ENCODE measurements around the gene DNASE2. TPM values are rescaled to one million over a fixed set of nuclear protein-coding genes. Genes with fewer than 3 reads are reported as not detected.
A peak's percentile ranks its signal among the peaks of the same experiment; 100 is the strongest.
"Not testable (repeated sequence)": the region's sequence is repeated elsewhere in the genome, so short reads cannot be mapped to it uniquely, and the experiment has no call there.

Gene DNASE2
- polyA plus RNA-seq, 2 donors: 7.8 to 15.9 TPM

- Histone ChIP-seq H3K4me1 (ENCODE audit: control insufficient read depth in 2 of 2, insufficient read depth in 2 of 2, low read length in 1 of 2) (peaks cover 0 to 13% of the 10 kb centered on the region in 2 donors), H3K4me3 (ENCODE audit: low read depth in 1 of 2, low read length in 2 of 2) (peak overlapping the region; percentile 21 to 23), H3K27me3 (ENCODE audit: control insufficient read depth in 1 of 2, insufficient read depth in 2 of 2, low read length in 2 of 2) (no peaks in the 10 kb centered on the region), H3K9me3 (ENCODE audit: control insufficient read depth in 2 of 2, insufficient read depth in 1 of 2, low read depth in 1 of 2, low read length in 1 of 2) (no peaks in the 10 kb centered on the region), H3K27ac (ENCODE audit: low read depth in 2 of 2, low read length in 1 of 2) (peak overlapping the region; percentile 89 to 93), H3K36me3 (ENCODE audit: control insufficient read depth in 2 of 2, insufficient read depth in 2 of 2, low read length in 1 of 2) (no peaks in the 10 kb centered on the region)
- WGBS, 2 donors: 13 to 16% methylated on average over 22 of the region's 22 CpGs
Measured at GRCh38 chr19:12913011-12913561, 31.8 kb upstream of the DNASE2 start.

GRCh38 chr19:12912571-12912970, 31.3 kb upstream of the DNASE2 start:
- Histone ChIP-seq H3K4me1 (ENCODE audit: control insufficient read depth in 2 of 2, insufficient read depth in 2 of 2, low read length in 1 of 2) (peaks cover 0 to 13% of the 10 kb centered on the region in 2 donors), H3K27ac (ENCODE audit: low read depth in 2 of 2, low read length in 1 of 2) (peak overlapping the region; percentile 89 to 93), H3K36me3 (ENCODE audit: control insufficient read depth in 2 of 2, insufficient read depth in 2 of 2, low read length in 1 of 2) (no peaks in the 10 kb centered on the region), H3K4me3 (ENCODE audit: low read depth in 1 of 2, low read length in 2 of 2) (peak overlapping the region in 1 of 2 donors; percentile 23), H3K27me3 (ENCODE audit: control insufficient read depth in 1 of 2, insufficient read depth in 2 of 2, low read length in 2 of 2) (no peaks in the 10 kb centered on the region), H3K9me3 (ENCODE audit: control insufficient read depth in 2 of 2, insufficient read depth in 1 of 2, low read depth in 1 of 2, low read length in 1 of 2) (no peaks in the 10 kb centered on the region)
- 33 to 37% methylated on average over 4 of the region's 4 CpGs for WGBS, 2 donors

GRCh38 chr19:12907166-12907565, 25.9 kb upstream of the DNASE2 start:
- no peaks in the 10 kb centered on the region for H3K36me3 ChIP-seq (ENCODE audit: control insufficient read depth in 2 of 2, insufficient read depth in 2 of 2, low read length in 1 of 2)
- no peak overlapping the region for H3K27ac ChIP-seq (ENCODE audit: low read depth in 2 of 2, low read length in 1 of 2)
- no peaks in the 10 kb centered on the region for H3K27me3 ChIP-seq (ENCODE audit: control insufficient read depth in 1 of 2, insufficient read depth in 2 of 2, low read length in 2 of 2)
- 87 to 88% methylated on average over 9 of the region's 9 CpGs for WGBS, 2 donors
- no peaks in the 10 kb centered on the region for H3K9me3 ChIP-seq (ENCODE audit: control insufficient read depth in 2 of 2, insufficient read depth in 1 of 2, low read depth in 1 of 2, low read length in 1 of 2)
- no peak overlapping the region for H3K4me3 ChIP-seq (ENCODE audit: low read depth in 1 of 2, low read length in 2 of 2)
- no peaks in the 10 kb centered on the region for H3K4me1 ChIP-seq (ENCODE audit: control insufficient read depth in 2 of 2, insufficient read depth in 2 of 2, low read length in 1 of 2)

GRCh38 chr19:12899891-12900518, 18.8 kb upstream of the DNASE2 start:
- Histone ChIP-seq H3K4me3 (ENCODE audit: low read depth in 1 of 2, low read length in 2 of 2) (no peak overlapping the region), H3K27me3 (ENCODE audit: control insufficient read depth in 1 of 2, insufficient read depth in 2 of 2, low read length in 2 of 2) (no peaks in the 10 kb centered on the region), H3K9me3 (ENCODE audit: control insufficient read depth in 2 of 2, insufficient read depth in 1 of 2, low read depth in 1 of 2, low read length in 1 of 2) (no peaks in the 10 kb centered on the region)

GRCh38 chr19:12896460-12896859, 15.2 kb upstream of the DNASE2 start:
- H3K36me3 ChIP-seq (ENCODE audit: control insufficient read depth in 2 of 2, insufficient read depth in 2 of 2, low read length in 1 of 2): peaks cover 4 to 30% of the 10 kb centered on the region in 2 donors
- H3K4me3 ChIP-seq (ENCODE audit: low read depth in 1 of 2, low read length in 2 of 2): no peak overlapping the region
- H3K9me3 ChIP-seq (ENCODE audit: control insufficient read depth in 2 of 2, insufficient read depth in 1 of 2, low read depth in 1 of 2, low read length in 1 of 2): no peaks in the 10 kb centered on the region
- WGBS, 2 donors: 93 to 96% methylated on average over 17 of the region's 17 CpGs
- H3K27me3 ChIP-seq (ENCODE audit: control insufficient read depth in 1 of 2, insufficient read depth in 2 of 2, low read length in 2 of 2): no peaks in the 10 kb centered on the region
- peaks cover 2 to 8% of the 10 kb centered on the region in 2 donors for H3K4me1 ChIP-seq (ENCODE audit: control insufficient read depth in 2 of 2, insufficient read depth in 2 of 2, low read length in 1 of 2)
- H3K27ac ChIP-seq (ENCODE audit: low read depth in 2 of 2, low read length in 1 of 2): no peak overlapping the region

More at GRCh38 chr19:12899891-12900518, 18.8 kb upstream of the DNASE2 start:
- Histone ChIP-seq H3K27ac (ENCODE audit: low read depth in 2 of 2, low read length in 1 of 2) (no peak overlapping the region), H3K36me3 (ENCODE audit: control insufficient read depth in 2 of 2, insufficient read depth in 2 of 2, low read length in 1 of 2) (peaks cover 4 to 21% of the 10 kb centered on the region in 2 donors), H3K4me1 (ENCODE audit: control insufficient read depth in 2 of 2, insufficient read depth in 2 of 2, low read length in 1 of 2) (no peaks in the 10 kb centered on the region)
- 82% methylated on average over 10 of the region's 10 CpGs for WGBS, 2 donors

- Histone ChIP-seq H3K27me3 (ENCODE audit: control insufficient read depth in 1 of 2, insufficient read depth in 2 of 2, low read length in 2 of 2) (no peaks in the 10 kb centered on the region), H3K9me3 (ENCODE audit: control insufficient read depth in 2 of 2, insufficient read depth in 1 of 2, low read depth in 1 of 2, low read length in 1 of 2) (no peaks in the 10 kb centered on the region), H3K27ac (ENCODE audit: low read depth in 2 of 2, low read length in 1 of 2) (no peak overlapping the region), H3K4me1 (ENCODE audit: control insufficient read depth in 2 of 2, insufficient read depth in 2 of 2, low read length in 1 of 2) (peaks cover 2 to 11% of the 10 kb centered on the region in 2 donors), H3K4me3 (ENCODE audit: low read depth in 1 of 2, low read length in 2 of 2) (no peak overlapping the region), H3K36me3 (ENCODE audit: control insufficient read depth in 2 of 2, insufficient read depth in 2 of 2, low read length in 1 of 2) (peaks cover 4 to 28% of the 10 kb centered on the region in 2 donors)
- WGBS, 2 donors: 94 to 96% methylated on average over 5 of the region's 5 CpGs
Measured at GRCh38 chr19:12893582-12893981, 12.3 kb upstream of the DNASE2 start.

- peaks cover 4 to 18% of the 10 kb centered on the region in 2 donors for H3K36me3 ChIP-seq (ENCODE audit: control insufficient read depth in 2 of 2, insufficient read depth in 2 of 2, low read length in 1 of 2)
- H3K27ac ChIP-seq (ENCODE audit: low read depth in 2 of 2, low read length in 1 of 2): peak overlapping the region in 1 of 2 donors; percentile 90
- H3K4me3 ChIP-seq (ENCODE audit: low read depth in 1 of 2, low read length in 2 of 2): peak overlapping the region; percentile 83 to 94
- WGBS, 2 donors: 4 to 9% methylated on average over 26 of the region's 26 CpGs
- H3K9me3 ChIP-seq (ENCODE audit: control insufficient read depth in 2 of 2, insufficient read depth in 1 of 2, low read depth in 1 of 2, low read length in 1 of 2): no peaks in the 10 kb centered on the region
- no peaks in the 10 kb centered on the region for H3K27me3 ChIP-seq (ENCODE audit: control insufficient read depth in 1 of 2, insufficient read depth in 2 of 2, low read length in 2 of 2)
- peaks cover 2 to 11% of the 10 kb centered on the region in 2 donors for H3K4me1 ChIP-seq (ENCODE audit: control insufficient read depth in 2 of 2, insufficient read depth in 2 of 2, low read length in 1 of 2)
Measured at GRCh38 chr19:12891553-12892021, 10.3 kb upstream of the DNASE2 start.

GRCh38 chr19:12890787-12891552, 9.7 kb upstream of the DNASE2 start, which contains the start of gene GCDH:
Gene GCDH, plus strand, starts transcription at chr19:12891160. Its CDS starts 145 bp downstream, at chr19:12891305.
- WGBS, 2 donors: 0 to 1% methylated on average over 49 of the region's 49 CpGs

GRCh38 chr19:12890299-12890786, 9.1 kb upstream of the DNASE2 start:
- H3K27ac ChIP-seq (ENCODE audit: low read depth in 2 of 2, low read length in 1 of 2): peak overlapping the region; percentile 70 to 83

More at GRCh38 chr19:12890787-12891552, 9.7 kb upstream of the DNASE2 start, which contains the start of gene GCDH:
- H3K27me3 ChIP-seq (ENCODE audit: control insufficient read depth in 1 of 2, insufficient read depth in 2 of 2, low read length in 2 of 2): no peaks in the 10 kb centered on the region
- H3K4me1 ChIP-seq (ENCODE audit: control insufficient read depth in 2 of 2, insufficient read depth in 2 of 2, low read length in 1 of 2): peaks cover 2 to 11% of the 10 kb centered on the region in 2 donors
- no peaks in the 10 kb centered on the region for H3K9me3 ChIP-seq (ENCODE audit: control insufficient read depth in 2 of 2, insufficient read depth in 1 of 2, low read depth in 1 of 2, low read length in 1 of 2)
- H3K4me3 ChIP-seq (ENCODE audit: low read depth in 1 of 2, low read length in 2 of 2): peak within 1 kb of the TSS; percentile 83 to 94
- H3K27ac ChIP-seq (ENCODE audit: low read depth in 2 of 2, low read length in 1 of 2): peak within 1 kb of the TSS; percentile 70 to 90
- H3K36me3 ChIP-seq (ENCODE audit: control insufficient read depth in 2 of 2, insufficient read depth in 2 of 2, low read length in 1 of 2): peaks cover 0 to 11% of the 10 kb centered on the region in 2 donors

More at GRCh38 chr19:12890299-12890786, 9.1 kb upstream of the DNASE2 start:
- H3K27me3 ChIP-seq (ENCODE audit: control insufficient read depth in 1 of 2, insufficient read depth in 2 of 2, low read length in 2 of 2); H3K9me3 ChIP-seq (ENCODE audit: control insufficient read depth in 2 of 2, insufficient read depth in 1 of 2, low read depth in 1 of 2, low read length in 1 of 2); H3K36me3 ChIP-seq (ENCODE audit: control insufficient read depth in 2 of 2, insufficient read depth in 2 of 2, low read length in 1 of 2): not testable (repeated sequence)
- WGBS, 2 donors: 30 to 31% methylated on average over 10 of the region's 10 CpGs
- H3K4me1 ChIP-seq (ENCODE audit: control insufficient read depth in 2 of 2, insufficient read depth in 2 of 2, low read length in 1 of 2): peaks cover 4 to 11% of the 10 kb centered on the region in 2 donors
- peak overlapping the region in 1 of 2 donors; percentile 4 for H3K4me3 ChIP-seq (ENCODE audit: low read depth in 1 of 2, low read length in 2 of 2)

All from esophagus (tissue), 2 donors.